Measurements from ENCODE around the gene GUCA1A.

- TF ChIP-seq POLR2A (IDR thresholded peaks at IDR 0.05) (no peak), CTCF (IDR thresholded peaks at IDR 0.05 in 4 of 5, conservative IDR thresholded peaks at IDR 0.05 in 1 of 5) (no peak)
These were observed 38.0 kb upstream of the GUCA1A start for GRCh38 chr6:42135161-42135560.

Measured in gastrocnemius medialis (tissue), 4 donors.